Measurements from ENCODE around the gene PSMB7. TPM values are rescaled to one million over a fixed set of nuclear protein-coding genes. Genes with fewer than 3 reads are reported as not detected.

Gene PSMB7
- total RNA-seq, 2 donors from 2014 or later, result 150 to 158 TPM

- WGBS, result 75% methylated on average over 2 of the region's 2 CpGs
- intact Hi-C loops (cut with DNase I), result loop anchor here (10.0 kb wide), 1 partner anchor 269 kb away; no protein-coding TSS in a partner anchor
Observed at GRCh38 chr9:124394167-124394566, 21.1 kb downstream of the PSMB7 start.

GRCh38 chr9:124392871-124393460 lies 22.3 kb downstream of the PSMB7 start:
- 46% methylated on average over 9 of the region's 9 CpGs for WGBS
- Histone ChIP-seq H3K27me3 (replicated peaks; ENCODE audit: insufficient read depth) (no peaks in the 10 kb centered on the region), H3K9me3 (no peaks in the 10 kb centered on the region), H3K4me1 (replicated peaks) (no peaks in the 10 kb centered on the region), H3K27ac (no peak overlapping the region), H3K4me3 (no peak overlapping the region), H3K36me3 (no peaks in the 10 kb centered on the region)
- TF ChIP-seq POLR2AphosphoS5 (IDR thresholded peaks at IDR 0.05), result no peak
- no peak for TF ChIP-seq POLR2A (IDR thresholded peaks at IDR 0.05)
- TF ChIP-seq CTCF (IDR thresholded peaks at IDR 0.05), result peak in 1 of 4 experiments; percentile 45
- intact Hi-C loops (cut with DNase I), result loop anchor here (10.0 kb wide), 1 partner anchor 268 kb away; no protein-coding TSS in a partner anchor
- DNase-seq (ENCODE audit: low spot score), result no peak

More at GRCh38 chr9:124394167-124394566, 21.1 kb downstream of the PSMB7 start:
- no peak overlapping the region for H3K4me3 ChIP-seq
- peaks cover 2% of the 10 kb centered on the region for H3K4me1 ChIP-seq (replicated peaks)
- H3K36me3 ChIP-seq, result no peaks in the 10 kb centered on the region
- H3K9me3 ChIP-seq, result no peaks in the 10 kb centered on the region
- TF ChIP-seq CTCF (IDR thresholded peaks at IDR 0.05) (no peak), POLR2AphosphoS5 (IDR thresholded peaks at IDR 0.05) (no peak), POLR2A (IDR thresholded peaks at IDR 0.05) (no peak)
- no peak overlapping the region for H3K27ac ChIP-seq
- H3K27me3 ChIP-seq (replicated peaks; ENCODE audit: insufficient read depth), result no peaks in the 10 kb centered on the region
- no peak for DNase-seq (ENCODE audit: low spot score)

- Histone ChIP-seq H3K4me1 (replicated peaks) (no peaks in the 10 kb centered on the region), H3K27ac (no peak overlapping the region)
- intact Hi-C loops (cut with DNase I), result loop anchor here (10.0 kb wide), 1 partner anchor 268 kb away; no protein-coding TSS in a partner anchor
Observed at GRCh38 chr9:124392254-124392870, 22.9 kb downstream of the PSMB7 start.

GRCh38 chr9:124390794-124391658 lies 24.2 kb downstream of the PSMB7 start:
- Histone ChIP-seq H3K27me3 (replicated peaks; ENCODE audit: insufficient read depth) (no peaks in the 10 kb centered on the region), H3K9me3 (no peaks in the 10 kb centered on the region), H3K27ac (no peak overlapping the region), H3K4me1 (replicated peaks) (no peaks in the 10 kb centered on the region), H3K36me3 (no peaks in the 10 kb centered on the region), H3K4me3 (no peak overlapping the region)
- WGBS, result 56% methylated on average over 9 of the region's 9 CpGs
- TF ChIP-seq CTCF (IDR thresholded peaks at IDR 0.05), result no peak
- no peak for TF ChIP-seq POLR2AphosphoS5 (IDR thresholded peaks at IDR 0.05)
- no peak for TF ChIP-seq POLR2A (IDR thresholded peaks at IDR 0.05)
- DNase-seq (ENCODE audit: low spot score), result no peak
- intact Hi-C loops (cut with DNase I), result loop anchor here (10.0 kb wide), 1 partner anchor 266 kb away; no protein-coding TSS in a partner anchor

More at GRCh38 chr9:124392254-124392870, 22.9 kb downstream of the PSMB7 start:
- Histone ChIP-seq H3K36me3 (no peaks in the 10 kb centered on the region), H3K4me3 (no peak overlapping the region), H3K27me3 (replicated peaks; ENCODE audit: insufficient read depth) (no peaks in the 10 kb centered on the region), H3K9me3 (no peaks in the 10 kb centered on the region)
- WGBS, result 86% methylated on average over 12 of the region's 12 CpGs
- no peak for TF ChIP-seq CTCF (IDR thresholded peaks at IDR 0.05)
- TF ChIP-seq POLR2AphosphoS5 (IDR thresholded peaks at IDR 0.05), result no peak
- no peak for DNase-seq (ENCODE audit: low spot score)
